Heart left ventricle (tissue), 16 donors: Measurements from ENCODE around the gene COL6A1. TPM values are rescaled to one million over a fixed set of nuclear protein-coding genes. Genes with fewer than 3 reads are reported as not detected.
A peak's percentile ranks its signal among the peaks of the same experiment; 100 is the strongest.
"Not testable (repeated sequence)": the region's sequence is repeated elsewhere in the genome, so short reads cannot be mapped to it uniquely, and the experiment has no call there.

ENCODE experiments used
- ATAC-seq, 4 donors: fragments of 200-7000 bp; cut with Tn5 transposase; one replicate each; pipeline ENCODE4 v1.9.1; 2020 to 2022; ENCODE audit warnings: moderate library complexity in 4 of 4, mild to moderate bottlenecking in 3 of 4, moderate number of reproducible peaks in 1 of 4
- DNase-seq, 5 donors: peaks; one replicate each; pipeline ENCODE4 v3.0.0-alpha.2; 2020
- H3K27ac ChIP-seq, 12 donors: fragments of 200-600 bp; sonication (generic) in 4 of 12; one replicate each; pipeline versions ENCODE4 v1.5.0 to v1.8.0; 2016 to 2022; ENCODE audit warnings: mild to moderate bottlenecking in 2 of 12
- H3K27me3 ChIP-seq, 9 donors: fragments of 200-600 bp; sonication (generic) in 2 of 9; one replicate each; pipeline versions ENCODE4 v1.5.1 to v1.8.0; 2016 to 2022; ENCODE audit warnings: mild to moderate bottlenecking in 3 of 9
- H3K36me3 ChIP-seq, 9 donors: fragments of 200-600 bp; sonication (generic) in 2 of 9; one replicate each; pipeline versions ENCODE4 v1.5.0 to v1.8.0; 2018 to 2022; ENCODE audit warnings: mild to moderate bottlenecking in 2 of 9
- H3K4me1 ChIP-seq, 12 donors: fragments of 200-600 bp; sonication (generic) in 4 of 12; one replicate each; pipeline versions ENCODE4 v1.5.0 to v1.8.0; 2016 to 2022; ENCODE audit warnings: mild to moderate bottlenecking in 3 of 12
- H3K4me3 ChIP-seq, 12 donors: fragments of 200-600 bp; sonication (generic) in 4 of 12; one replicate each; pipeline versions ENCODE4 v1.5.0 to v1.8.0; 2017 to 2022; ENCODE audit warnings: mild to moderate bottlenecking in 9 of 12, moderate library complexity in 4 of 12
- H3K9me3 ChIP-seq, 12 donors: fragments of 200-600 bp; sonication (generic) in 4 of 12; one replicate each; pipeline versions ENCODE4 v1.5.0 to v1.8.0; 2016 to 2022; ENCODE audit warnings: mild to moderate bottlenecking in 1 of 12
- CTCF ChIP-seq, 12 donors: fragments of 200-600 bp; sonication (generic) in 4 of 12; IDR thresholded peaks; one replicate each; pipeline versions ENCODE4 v1.5.0 to v1.8.0; 2018 to 2022; ENCODE audit warnings: antibody characterized with exemption in 12 of 12, mild to moderate bottlenecking in 5 of 12
- POLR2A ChIP-seq, 2 donors: fragments of 450-650 bp; IDR thresholded peaks; one replicate each; pipeline ENCODE4 v1.6.1; 2017; ENCODE audit warnings: antibody characterized with exemption in 2 of 2, mild to moderate bottlenecking in 2 of 2, moderate library complexity in 2 of 2
- WGBS, 4 donors: extraction: QIAGEN DNeasy Blood & Tissue Kit in 2 of 4; methylation state at CpG; one replicate each; pipeline versions ENCODE4 v1.1.5 to v1.1.7; 2013 to 2018; 5-methylcytosine and 5-hydroxymethylcytosine counted together
- intact Hi-C, 10 donors: fragments of 100-400 bp; cut with DNase I; formaldehyde crosslinking; loops; one replicate each; pipeline versions ENCODE4 v1.11.1 to v1.14.2; 2022
- polyA plus RNA-seq, 2 donors: library from polyadenylated mRNA; stranded (reverse); fragments of 200-250 nt; gene quantifications; one replicate each; pipeline ENCODE4 v1.2.3, GENCODE V29; 2013
- total RNA-seq, 9 donors: library from RNA; depleted of rRNA in 2 of 9; stranded (reverse); fragments of >200 nt in 2 of 9; fragmentation: NEBNext Ultra II Directional in 3 of 9; extraction: Animal tissue kit (Norgen Biotek cat#: 25700) in 3 of 9; gene quantifications; one replicate each; pipeline versions ENCODE4 v1.1.0 to v1.2.4, GENCODE V29; 2016 to 2023
- donor health status: ischemic (EF 13 %, LVEDD 7.1; RV severe dilation, severe dysfunction).
- donor health status: healthy with polysubstance abuse.
- donor health status: DM: no; HTN: yes; CAD: no.
- donor health status: DM: no; HTN: no; CAD: no.
- donor health status: ischemic (EF 25% LVEDD 6.9; RV normal size, moderate dysfunction).
- donor health status: ischemic (EF 25% LVEDD 5.7; RV mildly dilated, moderate dysfunction).
- donor health status: healthy.
- donor health status: DM: yes; HTN: yes; CAD: no.
- donor health status: ischemic (EF 35%, LVEDD 5.7; RV mildly dilated, moderate dysfunction).
- donor health status: nonischemic (EF 11% LVEDD 7.7; RV severe dilation, severe dysfunction).
- donor health status: DM: yes; HTN: yes; CAD: no.
- donor health status: PGD.
- donor health status: ischemic (EF 29% LVEDD 5.4; RV normal size, mild dysfunction).
- donor health status: nonischemic (EF 23%, LVEDD 6.1; RV moderate dilation, normal function).

COL6A1 gene
- total and polyA plus RNA-seq, 11 donors = 92.4 to 385 (median 149) TPM

- Histone ChIP-seq H3K4me3 (no peak overlapping the region), H3K4me1 (peaks cover 0 to 35% (median 17%) of the 10 kb centered on the region in 12 donors), H3K27me3 (no peaks in the 10 kb centered on the region), H3K36me3 (no peaks in the 10 kb centered on the region), H3K9me3 (peaks cover 0 to 3% (median 0%) of the 10 kb centered on the region in 12 donors), H3K27ac (peak overlapping the region in 9 of 12 donors; percentile 46 to 83 (median 71))
- no peak for ATAC-seq
- no peak for DNase-seq
- no peak for TF ChIP-seq POLR2A (IDR thresholded peaks at IDR 0.05)
- no peak for TF ChIP-seq CTCF (IDR thresholded peaks at IDR 0.05)
- WGBS, 4 donors = 75 to 84% (median 82%) methylated on average over 5 of the region's 5 CpGs
- intact Hi-C loops = no loop called here
These were observed 22.4 kb upstream of the COL6A1 start for GRCh38 chr21:45959182-45959581.

- Histone ChIP-seq H3K4me3 (no peak overlapping the region), H3K27me3 (no peaks in the 10 kb centered on the region), H3K9me3 (peaks cover 0 to 9% (median 0%) of the 10 kb centered on the region in 12 donors), H3K27ac (peak overlapping the region in 4 of 12 donors; percentile 51 to 75 (median 72)), H3K36me3 (no peaks in the 10 kb centered on the region), H3K4me1 (peaks cover 0 to 28% (median 15%) of the 10 kb centered on the region in 12 donors)
- ATAC-seq (peak in 1 of 4 donors; percentile 5), DNase-seq (peak in 1 of 5 donors; percentile 26)
- 80 to 87% (median 83%) methylated on average over 8 to 11 of the region's 11 CpGs for WGBS, 4 donors
- TF ChIP-seq CTCF (IDR thresholded peaks at IDR 0.05) = no peak
- TF ChIP-seq POLR2A (IDR thresholded peaks at IDR 0.05) = no peak
- intact Hi-C loops = no loop called here
These were observed 21.7 kb upstream of the COL6A1 start for GRCh38 chr21:45959779-45960390.

GRCh38 chr21:45961408-45961807 lies 20.2 kb upstream of the COL6A1 start:
- H3K27ac ChIP-seq, H3K4me3 ChIP-seq, intact Hi-C loops, H3K27me3 ChIP-seq, DNase-seq, H3K36me3 ChIP-seq, ATAC-seq: not testable (repeated sequence)
- WGBS, 4 donors = 65 to 86% (median 80%) methylated on average over 2 of the region's 2 CpGs
- peaks cover 0 to 11% (median 0%) of the 10 kb centered on the region in 12 donors for H3K9me3 ChIP-seq
- H3K4me1 ChIP-seq = peaks cover 0 to 28% (median 15%) of the 10 kb centered on the region in 12 donors

- Histone ChIP-seq H3K27me3 (no peaks in the 10 kb centered on the region), H3K36me3 (no peaks in the 10 kb centered on the region), H3K9me3 (peaks cover 0 to 11% (median 0%) of the 10 kb centered on the region in 12 donors), H3K4me1 (peaks cover 0 to 25% (median 13%) of the 10 kb centered on the region in 12 donors), H3K27ac (peak overlapping the region in 1 of 12 donors; percentile 43), H3K4me3 (no peak overlapping the region)
- no peak for TF ChIP-seq CTCF (IDR thresholded peaks at IDR 0.05)
- TF ChIP-seq POLR2A (IDR thresholded peaks at IDR 0.05) = no peak
- intact Hi-C loops = no loop called here
- WGBS, 4 donors = 58 to 72% (median 68%) methylated on average over 4 of the region's 4 CpGs
- DNase-seq (peak in 1 of 5 donors; percentile 24), ATAC-seq (peak in 1 of 4 donors; percentile 56)
These were observed 18.9 kb upstream of the COL6A1 start for GRCh38 chr21:45962531-45963231.
